K562 (cell line): ENCODE data around the gene PPT2. TPM values are rescaled to one million over a fixed set of nuclear protein-coding genes. Genes with fewer than 3 reads are reported as not detected.

Source experiments
- CCAR2 ChIP-seq: fragments of 200-400 bp; formaldehyde crosslinking; IDR thresholded peaks from 2 replicates; pipeline ENCODE4 v1.6.1; 2017; ENCODE audit warnings: mild to moderate bottlenecking, low read depth, low read length
- JUN ChIP-seq, 2 experiments: sonication (generic) in 1 of 2; formaldehyde crosslinking in 1 of 2; IDR thresholded peaks; 2 replicates each; pipeline versions ENCODE4 v1.6.1 to v1.8.0; 2012 to 2022; ENCODE audit warnings: borderline replicate concordance in 2 of 2, mild to moderate bottlenecking in 2 of 2, improper control_type of control experiment in 1 of 2, low read depth in 1 of 2, low read length in 1 of 2, missing genetic modification reagents in 1 of 2
- SAFB ChIP-seq: fragments of 200-400 bp; formaldehyde crosslinking; IDR thresholded peaks from 2 replicates; pipeline ENCODE4 v1.6.1; 2017; ENCODE audit warnings: low read depth, low read length, borderline replicate concordance
- SAFB2 ChIP-seq: fragments of 200-400 bp; formaldehyde crosslinking; IDR thresholded peaks from 2 replicates; pipeline ENCODE4 v1.6.1; 2018; ENCODE audit warnings: borderline replicate concordance, low read length, low read depth, moderate library complexity; ENCODE audit not compliant: severe bottlenecking
- SIN3A ChIP-seq, 2 experiments: fragments of 150-350 bp in 1 of 2; IDR thresholded peaks; 2 replicates each; pipeline ENCODE4 v1.6.1; 2011 to 2016; ENCODE audit warnings: borderline replicate concordance in 2 of 2, low read depth in 2 of 2, low read length in 2 of 2, mild to moderate bottlenecking in 2 of 2, moderate library complexity in 2 of 2; ENCODE audit not compliant: control insufficient read depth in 1 of 2
- SMARCB1 ChIP-seq: IDR thresholded peaks from 2 replicates; pipeline ENCODE4 v1.6.1; 2011; ENCODE audit warnings: improper control_type of control experiment, low read depth; ENCODE audit not compliant: insufficient read length
- SNIP1 ChIP-seq: fragments of 450-650 bp; IDR thresholded peaks from 2 replicates; pipeline ENCODE4 v1.7.1; 2017; ENCODE audit warnings: low read depth, mild to moderate bottlenecking
- TCF3 ChIP-seq: sonication (generic); formaldehyde crosslinking; IDR thresholded peaks from 2 replicates; pipeline ENCODE4 v1.4.0; 2020; ENCODE audit warnings: mild to moderate bottlenecking, missing genetic modification reagents
- ZC3H8 ChIP-seq: fragments of 450-650 bp; IDR thresholded peaks from 2 replicates; pipeline ENCODE4 v1.6.1; 2017
- ZNF124 ChIP-seq: sonication (generic); formaldehyde crosslinking; IDR thresholded peaks from 2 replicates; pipeline ENCODE4 v1.8.1; 2022; ENCODE audit warnings: missing genetic modification reagents
- ZNF133 ChIP-seq: fragments of 250-450 bp; sonication (Bioruptor Pico); IDR thresholded peaks from 2 replicates; pipeline ENCODE4 v1.4.0; 2020; ENCODE audit warnings: mild to moderate bottlenecking
- polyA plus RNA-seq, 8 experiments: library from polyadenylated mRNA; depleted of rRNA in 4 of 8; stranded (reverse) in 5 of 8; unstranded in 3 of 8; fragments of >200 nt; fragmentation: Nextera tagmentation in 2 of 8; fragmentation: Illumina TruSeq in 1 of 8; extraction: Ambion mirVana in 2 of 8; extraction: Trizol in 1 of 8; gene quantifications; 2 replicates each; pipeline versions ENCODE4 v1.2.1 to v1.2.3, GENCODE V29; 2011 to 2014; ENCODE audit warnings: inconsistent platforms in 1 of 8, missing spikeins in 1 of 8
- total RNA-seq, 7 experiments: library from RNA; depleted of rRNA in 6 of 7; stranded (reverse); fragments of >200 nt in 6 of 7; fragmentation: Illumina TruSeq in 2 of 7; extraction: Trizol in 2 of 7; gene quantifications; 2 replicates each; pipeline versions ENCODE4 v1.2.1 to v1.2.3, GENCODE V29; 2011 to 2021; ENCODE audit warnings: low replicate concordance in 1 of 7
- TF ChIP-seq, protein P1 (sequence below): fragments of 250-450 bp; sonication (Bioruptor Pico); IDR thresholded peaks from 2 replicates; pipeline ENCODE4 v1.5.0; 2021
- TF ChIP-seq, protein P2 (sequence below): fragments of 250-450 bp; sonication (Bioruptor Pico); IDR thresholded peaks from 2 replicates; pipeline ENCODE4 v1.4.0; 2020; ENCODE audit warnings: borderline replicate concordance
- TF ChIP-seq, protein P3 (sequence below): fragments of 450-650 bp; conservative IDR thresholded peaks from 2 replicates; pipeline ENCODE4 v1.6.1; 2016; ENCODE audit warnings: missing genetic modification characterization, low read depth, mild to moderate bottlenecking, control low read depth, missing compliant biosample characterization
- TF ChIP-seq, protein P4 (sequence below): sonication (generic); formaldehyde crosslinking; IDR thresholded peaks from 2 replicates; pipeline ENCODE4 v1.4.0; 2020; ENCODE audit warnings: mild to moderate bottlenecking, missing genetic modification reagents
- TF ChIP-seq, protein P5 (sequence below): sonication (generic); formaldehyde crosslinking; IDR thresholded peaks from 2 replicates; pipeline ENCODE4 v1.8.0; 2022; ENCODE audit warnings: mild to moderate bottlenecking, low read depth, missing genetic modification reagents
- TF ChIP-seq, protein P6 (sequence below): IDR thresholded peaks from 3 replicates; pipeline ENCODE4 v1.6.1; 2011; ENCODE audit warnings: borderline replicate concordance, mild to moderate bottlenecking; ENCODE audit not compliant: insufficient read length, insufficient read depth

The PPT2 gene
- total and polyA plus RNA-seq, 9 of the 15 experiments (the other 6 are each of a cell fraction or from before 2014, with no cell fraction given), result 27.4 to 98.8 (median 69.9) TPM

DNA sequence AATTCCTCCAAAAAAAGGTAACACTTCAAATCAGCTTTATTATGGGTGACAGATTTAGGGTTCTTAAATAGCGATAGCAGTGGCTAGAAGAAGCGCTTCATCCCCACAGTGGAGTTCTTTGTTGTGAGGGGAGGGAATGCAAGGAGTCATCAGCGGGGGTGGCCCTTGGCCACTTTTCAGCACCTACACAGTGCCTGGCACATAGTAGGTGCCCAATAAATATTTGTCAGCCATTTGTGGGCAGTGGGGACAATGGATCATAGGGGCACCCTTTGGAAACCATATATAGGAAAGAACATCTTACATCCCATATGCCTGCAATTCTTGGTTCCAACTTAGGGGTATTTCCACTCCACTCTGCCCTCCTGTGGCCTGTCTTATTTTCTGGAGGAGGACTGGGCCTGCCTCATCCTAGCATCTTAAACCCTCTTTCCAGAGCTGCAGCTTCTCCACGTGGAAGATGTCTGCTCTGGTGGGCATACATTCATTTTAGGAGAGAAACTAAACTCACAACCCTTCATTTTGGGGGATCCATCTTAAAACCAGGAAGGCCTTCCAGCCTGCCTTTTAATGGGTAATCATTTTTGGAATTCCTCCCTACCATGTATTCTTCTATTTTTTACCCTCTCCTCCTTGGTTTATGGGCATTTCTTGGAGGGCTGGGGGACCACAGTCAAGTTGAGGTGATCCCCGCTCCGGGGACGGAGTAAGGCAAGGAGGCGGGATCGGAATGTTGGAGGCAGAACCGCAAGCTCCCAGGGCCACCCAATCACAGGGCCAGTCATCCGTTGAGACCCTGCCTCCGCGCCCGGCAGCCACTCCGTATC is 41.1 kb downstream of the PPT2 start (continued):
- 0 out of 2 replicates have a peak, but pooled peaks have one; percentile 76 for TF ChIP-seq ZC3H8
- 0 out of 2 replicates have a peak, but pooled peaks have one; percentile 27 for TF ChIP-seq ZNF133 (CRISPR knock-in tag)
- TF ChIP-seq CCAR2, result no peak
- no peak for TF ChIP-seq SMARCB1
- TF ChIP-seq SAFB2, result no peak
- TF ChIP-seq, protein P1, sequence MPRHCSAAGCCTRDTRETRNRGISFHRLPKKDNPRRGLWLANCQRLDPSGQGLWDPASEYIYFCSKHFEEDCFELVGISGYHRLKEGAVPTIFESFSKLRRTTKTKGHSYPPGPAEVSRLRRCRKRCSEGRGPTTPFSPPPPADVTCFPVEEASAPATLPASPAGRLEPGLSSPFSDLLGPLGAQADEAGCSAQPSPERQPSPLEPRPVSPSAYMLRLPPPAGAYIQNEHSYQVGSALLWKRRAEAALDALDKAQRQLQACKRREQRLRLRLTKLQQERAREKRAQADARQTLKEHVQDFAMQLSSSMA (CRISPR knock-in tag), result no peak
- TF ChIP-seq, protein P2, sequence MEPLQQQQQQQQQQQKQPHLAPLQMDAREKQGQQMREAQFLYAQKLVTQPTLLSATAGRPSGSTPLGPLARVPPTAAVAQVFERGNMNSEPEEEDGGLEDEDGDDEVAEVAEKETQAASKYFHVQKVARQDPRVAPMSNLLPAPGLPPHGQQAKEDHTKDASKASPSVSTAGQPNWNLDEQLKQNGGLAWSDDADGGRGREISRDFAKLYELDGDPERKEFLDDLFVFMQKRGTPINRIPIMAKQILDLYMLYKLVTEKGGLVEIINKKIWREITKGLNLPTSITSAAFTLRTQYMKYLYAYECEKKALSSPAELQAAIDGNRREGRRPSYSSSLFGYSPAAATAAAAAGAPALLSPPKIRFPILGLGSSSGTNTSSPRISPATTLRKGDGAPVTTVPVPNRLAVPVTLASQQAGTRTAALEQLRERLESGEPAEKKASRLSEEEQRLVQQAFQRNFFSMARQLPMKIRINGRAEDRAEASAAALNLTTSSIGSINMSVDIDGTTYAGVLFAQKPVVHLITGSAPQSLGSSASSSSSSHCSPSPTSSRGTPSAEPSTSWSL (CRISPR knock-in tag), result no peak
- TF ChIP-seq, protein P3, sequence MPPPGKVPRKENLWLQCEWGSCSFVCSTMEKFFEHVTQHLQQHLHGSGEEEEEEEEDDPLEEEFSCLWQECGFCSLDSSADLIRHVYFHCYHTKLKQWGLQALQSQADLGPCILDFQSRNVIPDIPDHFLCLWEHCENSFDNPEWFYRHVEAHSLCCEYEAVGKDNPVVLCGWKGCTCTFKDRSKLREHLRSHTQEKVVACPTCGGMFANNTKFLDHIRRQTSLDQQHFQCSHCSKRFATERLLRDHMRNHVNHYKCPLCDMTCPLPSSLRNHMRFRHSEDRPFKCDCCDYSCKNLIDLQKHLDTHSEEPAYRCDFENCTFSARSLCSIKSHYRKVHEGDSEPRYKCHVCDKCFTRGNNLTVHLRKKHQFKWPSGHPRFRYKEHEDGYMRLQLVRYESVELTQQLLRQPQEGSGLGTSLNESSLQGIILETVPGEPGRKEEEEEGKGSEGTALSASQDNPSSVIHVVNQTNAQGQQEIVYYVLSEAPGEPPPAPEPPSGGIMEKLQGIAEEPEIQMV (tag), result no peak
- TF ChIP-seq, protein P4, sequence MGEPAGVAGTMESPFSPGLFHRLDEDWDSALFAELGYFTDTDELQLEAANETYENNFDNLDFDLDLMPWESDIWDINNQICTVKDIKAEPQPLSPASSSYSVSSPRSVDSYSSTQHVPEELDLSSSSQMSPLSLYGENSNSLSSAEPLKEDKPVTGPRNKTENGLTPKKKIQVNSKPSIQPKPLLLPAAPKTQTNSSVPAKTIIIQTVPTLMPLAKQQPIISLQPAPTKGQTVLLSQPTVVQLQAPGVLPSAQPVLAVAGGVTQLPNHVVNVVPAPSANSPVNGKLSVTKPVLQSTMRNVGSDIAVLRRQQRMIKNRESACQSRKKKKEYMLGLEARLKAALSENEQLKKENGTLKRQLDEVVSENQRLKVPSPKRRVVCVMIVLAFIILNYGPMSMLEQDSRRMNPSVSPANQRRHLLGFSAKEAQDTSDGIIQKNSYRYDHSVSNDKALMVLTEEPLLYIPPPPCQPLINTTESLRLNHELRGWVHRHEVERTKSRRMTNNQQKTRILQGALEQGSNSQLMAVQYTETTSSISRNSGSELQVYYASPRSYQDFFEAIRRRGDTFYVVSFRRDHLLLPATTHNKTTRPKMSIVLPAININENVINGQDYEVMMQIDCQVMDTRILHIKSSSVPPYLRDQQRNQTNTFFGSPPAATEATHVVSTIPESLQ, result no peak
- TF ChIP-seq, protein P5, sequence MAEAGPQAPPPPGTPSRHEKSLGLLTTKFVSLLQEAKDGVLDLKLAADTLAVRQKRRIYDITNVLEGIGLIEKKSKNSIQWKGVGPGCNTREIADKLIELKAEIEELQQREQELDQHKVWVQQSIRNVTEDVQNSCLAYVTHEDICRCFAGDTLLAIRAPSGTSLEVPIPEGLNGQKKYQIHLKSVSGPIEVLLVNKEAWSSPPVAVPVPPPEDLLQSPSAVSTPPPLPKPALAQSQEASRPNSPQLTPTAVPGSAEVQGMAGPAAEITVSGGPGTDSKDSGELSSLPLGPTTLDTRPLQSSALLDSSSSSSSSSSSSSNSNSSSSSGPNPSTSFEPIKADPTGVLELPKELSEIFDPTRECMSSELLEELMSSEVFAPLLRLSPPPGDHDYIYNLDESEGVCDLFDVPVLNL, result no peak
- TF ChIP-seq TCF3 (CRISPR knock-in tag), result no peak
- 0 out of 2 replicates have a peak, but pooled peaks have one; percentile 19 for TF ChIP-seq JUN (IDR thresholded peaks at IDR 0.05; ENCODE audit: borderline replicate concordance, low read depth, low read length)
- no peak for TF ChIP-seq JUN (CRISPR knock-in tag; IDR thresholded peaks at IDR 0.05; ENCODE audit: borderline replicate concordance)
- TF ChIP-seq SAFB, result no peak
- TF ChIP-seq SNIP1, result no peak
- TF ChIP-seq, protein P6, sequence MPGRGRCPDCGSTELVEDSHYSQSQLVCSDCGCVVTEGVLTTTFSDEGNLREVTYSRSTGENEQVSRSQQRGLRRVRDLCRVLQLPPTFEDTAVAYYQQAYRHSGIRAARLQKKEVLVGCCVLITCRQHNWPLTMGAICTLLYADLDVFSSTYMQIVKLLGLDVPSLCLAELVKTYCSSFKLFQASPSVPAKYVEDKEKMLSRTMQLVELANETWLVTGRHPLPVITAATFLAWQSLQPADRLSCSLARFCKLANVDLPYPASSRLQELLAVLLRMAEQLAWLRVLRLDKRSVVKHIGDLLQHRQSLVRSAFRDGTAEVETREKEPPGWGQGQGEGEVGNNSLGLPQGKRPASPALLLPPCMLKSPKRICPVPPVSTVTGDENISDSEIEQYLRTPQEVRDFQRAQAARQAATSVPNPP, result no peak
- TF ChIP-seq SIN3A (IDR thresholded peaks at IDR 0.05; ENCODE audit: borderline replicate concordance in 2 of 2, control insufficient read depth in 1 of 2, low read depth in 2 of 2, low read length in 2 of 2), result no peak
- no peak for TF ChIP-seq ZNF124 (CRISPR knock-in tag)
